Measurements from ENCODE around the gene PAFAH1B1.
A peak's percentile ranks its signal among the peaks of the same experiment; 100 is the strongest.

Gene PAFAH1B1

DNA sequence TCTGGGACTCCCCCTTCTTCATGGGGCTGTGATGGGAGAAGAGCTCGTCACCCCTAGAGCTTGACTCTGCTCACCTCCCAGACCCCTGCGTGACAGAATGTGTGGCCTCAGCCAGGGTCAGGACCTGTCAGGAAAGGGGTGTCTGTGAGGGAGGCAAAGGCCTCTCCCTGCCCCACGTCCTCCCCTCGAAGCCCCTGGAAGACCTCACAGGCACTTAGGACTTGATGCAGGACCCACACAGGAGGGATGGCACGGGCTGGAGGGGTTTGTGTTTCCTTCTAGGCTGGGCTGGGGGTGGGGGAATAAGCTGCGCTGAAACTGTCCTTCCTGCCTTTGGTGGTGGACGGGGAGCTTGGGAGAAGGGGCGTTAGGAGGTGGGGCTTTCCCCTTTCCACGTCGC is 129.2 kb downstream of the PAFAH1B1 start:
- no peak for DNase-seq (ENCODE audit: low read depth in 2 of 2)

DNA sequence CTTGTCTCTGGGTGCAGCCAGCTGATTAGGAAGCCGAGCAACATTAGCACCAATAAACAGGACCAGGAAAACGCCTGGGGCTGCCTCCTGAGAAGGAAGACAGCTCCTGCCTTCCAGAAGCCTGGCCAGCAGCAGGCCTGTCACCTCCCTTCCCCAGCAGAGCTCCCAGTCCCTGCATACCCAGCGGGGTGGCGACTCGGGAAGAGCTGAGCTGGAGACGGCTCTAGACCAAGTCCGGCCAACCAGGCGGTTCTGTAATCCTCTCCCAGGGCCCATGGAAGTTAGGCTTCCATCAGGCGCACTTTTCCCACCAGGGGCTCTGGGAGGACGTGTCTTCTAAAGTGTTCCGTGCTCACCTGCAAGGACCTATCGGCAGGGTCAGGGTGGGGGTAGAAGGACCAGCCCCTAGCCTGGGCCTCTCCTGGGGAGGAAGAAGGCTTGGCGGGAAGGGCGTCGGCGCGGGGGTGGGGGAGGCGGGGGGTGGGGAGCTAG is 130.1 kb downstream of the PAFAH1B1 start:
- DNase-seq (ENCODE audit: low read depth in 2 of 2): no peak

DNA sequence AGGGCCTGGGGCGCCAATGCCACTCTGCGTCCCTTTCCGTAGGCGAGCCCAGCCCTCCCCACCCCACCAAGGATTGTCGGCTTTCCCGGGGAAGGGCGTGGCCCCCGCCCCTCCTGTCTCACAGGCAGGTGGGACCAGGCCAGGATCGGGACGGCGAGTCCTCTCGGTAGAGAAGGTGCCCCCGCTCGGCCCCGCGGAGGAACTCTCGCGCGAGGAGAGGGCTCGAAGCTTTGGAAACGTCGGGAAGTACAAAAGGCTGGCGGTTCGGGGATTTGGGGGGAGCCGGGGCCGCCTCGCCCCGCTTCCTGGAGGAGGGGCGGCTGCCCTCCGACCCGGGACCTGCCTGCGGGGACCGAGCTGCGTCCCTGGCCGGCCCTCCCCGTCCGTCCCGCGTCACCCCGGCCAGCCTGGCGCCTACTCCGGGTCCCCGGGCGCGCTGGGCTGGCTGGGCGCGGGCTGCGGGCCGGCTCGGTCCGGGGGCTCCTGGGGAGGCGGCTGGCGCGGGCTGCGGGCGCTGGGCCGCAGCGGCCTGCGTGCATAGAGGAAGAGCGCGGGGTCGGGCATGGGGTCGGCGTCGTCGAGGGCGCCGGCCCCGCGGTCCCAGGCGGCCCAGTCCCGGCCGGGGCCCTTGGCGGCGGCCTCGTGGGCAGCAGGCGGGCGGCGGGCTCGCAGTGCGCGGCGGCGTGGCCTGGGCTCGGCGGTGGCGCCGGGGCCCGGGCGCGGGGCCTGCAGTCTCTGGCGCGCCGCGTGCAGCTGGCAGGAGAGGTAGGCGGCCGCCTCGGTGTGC is 130.7 kb downstream of the PAFAH1B1 start:
- DNase-seq (ENCODE audit: low read depth in 2 of 2): no peak

DNA sequence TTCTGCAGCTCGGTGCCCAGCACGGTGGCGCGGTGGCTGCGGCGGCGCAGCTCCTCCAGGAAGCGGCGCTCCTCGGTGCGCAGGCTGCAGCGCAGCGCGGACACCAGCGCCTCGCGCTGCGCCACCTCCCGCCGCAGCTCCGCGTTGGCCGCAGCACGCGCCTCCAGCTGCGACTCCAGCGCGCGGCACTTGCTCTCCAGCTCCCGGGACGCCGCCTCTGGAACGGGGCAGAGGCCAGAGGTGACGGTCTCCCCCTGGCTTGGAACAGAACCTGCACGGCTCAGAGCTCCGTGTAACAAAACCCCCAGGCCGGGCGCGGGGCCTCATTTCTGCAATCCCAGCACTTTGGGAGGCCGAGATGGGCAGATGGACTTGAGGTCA is 131.3 kb downstream of the PAFAH1B1 start:
- peak in 1 of 2 donors; percentile 26 for DNase-seq (ENCODE audit: low read depth in 2 of 2)

DNA sequence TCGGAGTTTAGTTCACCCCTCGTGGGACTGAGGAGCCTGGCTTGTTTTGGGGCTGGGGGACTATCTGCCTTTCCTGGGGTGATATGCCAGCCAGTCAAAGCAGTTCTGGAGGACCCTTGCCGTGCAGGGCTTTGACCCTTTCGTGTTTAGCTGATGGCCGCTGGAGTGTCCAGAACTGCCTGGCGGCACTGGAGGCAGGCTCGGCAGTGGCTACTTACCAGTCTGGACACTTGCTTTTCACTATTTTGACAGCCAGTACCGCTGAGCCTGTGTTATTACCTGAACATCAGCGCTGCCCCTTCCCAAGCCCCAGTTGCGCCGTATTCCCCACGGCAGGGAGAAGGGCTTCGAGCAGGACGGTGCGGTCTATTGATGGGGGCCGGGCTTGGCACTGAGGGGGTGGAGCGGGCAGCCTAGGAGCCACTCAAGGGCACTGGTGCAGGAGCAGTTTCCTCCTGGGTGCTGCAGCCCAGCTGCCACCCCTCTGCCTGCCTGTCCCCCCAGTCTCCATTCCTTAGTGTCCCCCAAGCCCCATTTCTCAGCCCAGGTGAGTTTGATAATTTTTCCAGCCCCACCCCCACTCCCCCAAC is 137.4 kb downstream of the PAFAH1B1 start:
- DNase-seq (ENCODE audit: low read depth in 2 of 2): no peak

DNA sequence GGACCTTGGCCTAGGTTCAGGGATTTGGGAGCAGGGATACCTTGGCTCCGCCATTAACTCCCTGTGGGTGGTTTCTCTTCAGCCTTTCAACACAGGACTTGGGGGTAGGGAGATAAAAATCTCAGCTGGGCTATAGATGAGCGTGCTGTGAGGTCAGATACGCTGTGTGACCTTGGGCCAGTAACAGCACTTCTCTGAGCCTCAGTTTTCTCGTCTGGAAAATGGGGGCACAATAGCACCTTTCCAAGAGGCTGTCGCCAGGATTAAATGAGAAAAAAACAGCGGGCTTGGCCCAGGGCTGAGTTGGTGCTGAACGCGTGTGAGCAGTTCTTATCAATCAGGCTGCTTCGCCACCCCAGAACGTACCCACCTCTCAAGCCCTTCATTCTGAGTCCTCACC is 138.4 kb downstream of the PAFAH1B1 start:
- no peak for DNase-seq (ENCODE audit: low read depth in 2 of 2)

DNA sequence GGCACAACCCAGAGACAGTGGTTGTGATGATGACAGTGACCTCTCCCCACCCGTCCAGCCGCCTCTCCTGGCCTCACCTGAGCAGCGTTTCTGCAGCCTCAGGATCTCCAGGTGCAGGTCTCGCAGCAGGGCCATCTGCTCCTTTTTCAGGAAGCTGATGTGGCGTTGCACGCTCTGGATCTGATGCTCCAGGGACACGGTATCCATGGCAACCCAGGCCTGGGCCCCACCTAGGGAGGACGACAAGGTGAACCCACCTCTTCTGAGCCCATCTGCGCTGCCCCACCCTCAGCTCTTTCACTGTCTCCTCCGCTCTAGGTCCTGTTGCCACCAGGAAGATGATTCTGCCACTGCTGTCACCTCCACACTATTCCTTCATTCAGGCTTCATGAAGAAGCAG is 141.5 kb downstream of the PAFAH1B1 start:
- DNase-seq (ENCODE audit: low read depth in 2 of 2): no peak
